ENCODE measurements around the gene JPH2. TPM values are rescaled to one million over a fixed set of nuclear protein-coding genes. Genes with fewer than 3 reads are reported as not detected.
"Not testable (repeated sequence)": the region's sequence is repeated elsewhere in the genome, so short reads cannot be mapped to it uniquely, and the experiment has no call there.

Gene JPH2
- total RNA-seq (2012; rRNA removed): under 0.01 and 5.9 TPM in 2 replicates

DNA sequence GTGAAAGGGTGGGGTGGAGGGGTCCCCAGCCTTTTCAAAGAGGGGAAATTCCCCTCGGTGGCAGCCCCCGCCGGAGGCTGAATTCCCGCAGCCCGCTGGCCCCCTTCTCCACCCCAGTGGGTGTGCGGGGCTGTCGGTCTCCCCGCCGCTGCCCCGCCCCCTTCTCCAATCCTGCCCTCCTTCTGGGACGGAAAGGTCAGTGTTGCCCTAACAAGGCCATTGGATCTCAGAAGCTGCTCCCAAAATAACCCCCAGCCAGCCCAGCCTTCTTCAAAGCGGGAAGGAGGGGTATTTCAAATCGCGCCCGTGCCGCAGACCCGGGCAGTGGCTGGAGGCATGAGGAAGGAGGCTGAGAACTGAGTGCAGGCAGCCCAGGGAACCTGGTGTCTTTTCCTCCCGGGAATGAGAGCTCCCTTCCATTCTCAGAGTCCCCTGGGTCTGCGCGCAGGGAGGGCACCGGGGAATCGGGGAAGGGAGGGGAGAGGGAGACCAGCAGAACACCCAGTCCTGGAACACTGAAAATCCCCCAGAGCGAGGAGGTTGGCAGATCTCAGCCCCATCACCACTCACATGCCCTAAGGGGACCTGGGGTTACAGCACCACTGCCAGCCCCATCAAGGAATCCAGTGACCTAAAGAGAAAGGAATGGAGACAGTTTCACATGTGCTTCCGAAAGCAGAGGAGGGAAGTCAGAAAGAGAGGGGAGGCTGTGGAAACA, at the start of gene JPH2:
Gene JPH2 (minus strand): TSS at position 135 of the 718 bp plus-strand sequence. CDS start 483 bp downstream, outside the sequence.
- Histone ChIP-seq H3K36me3 (ENCODE audit: insufficient read depth, low read length) (no peaks in the 10 kb centered on the region), H3K4me2 (ENCODE audit: low read length) (peak within 1 kb of the TSS; percentile 86), H3K27me3 (ENCODE audit: control insufficient read depth, insufficient read depth, low read length) (no peaks in the 10 kb centered on the region), H3K9ac (ENCODE audit: low read depth, low read length) (peak within 1 kb of the TSS; percentile 90), H3K9me3 (replicated peaks; ENCODE audit: low read length) (no peaks in the 10 kb centered on the region), H3K4me3 (ENCODE audit: low read length) (peak within 1 kb of the TSS; percentile 77), H3K4me1 (ENCODE audit: control insufficient read depth, insufficient read depth, low read length) (peaks cover 28% of the 10 kb centered on the region)

- no peak overlapping the region for H3K4me2 ChIP-seq (ENCODE audit: low read length)
- peaks cover 7% of the 10 kb centered on the region for H3K27me3 ChIP-seq (ENCODE audit: control insufficient read depth, insufficient read depth, low read length)
- no peaks in the 10 kb centered on the region for H3K36me3 ChIP-seq (ENCODE audit: insufficient read depth, low read length)
- H3K9me3 ChIP-seq (replicated peaks; ENCODE audit: low read length): no peaks in the 10 kb centered on the region
- no peak overlapping the region for H3K4me3 ChIP-seq (ENCODE audit: low read length)
- H3K4me1 ChIP-seq (ENCODE audit: control insufficient read depth, insufficient read depth, low read length): no peaks in the 10 kb centered on the region
- no peak overlapping the region for H3K9ac ChIP-seq (ENCODE audit: low read depth, low read length)
Observed at GRCh38 chr20:44235702-44236101, 48.7 kb upstream of the JPH2 start.

DNA sequence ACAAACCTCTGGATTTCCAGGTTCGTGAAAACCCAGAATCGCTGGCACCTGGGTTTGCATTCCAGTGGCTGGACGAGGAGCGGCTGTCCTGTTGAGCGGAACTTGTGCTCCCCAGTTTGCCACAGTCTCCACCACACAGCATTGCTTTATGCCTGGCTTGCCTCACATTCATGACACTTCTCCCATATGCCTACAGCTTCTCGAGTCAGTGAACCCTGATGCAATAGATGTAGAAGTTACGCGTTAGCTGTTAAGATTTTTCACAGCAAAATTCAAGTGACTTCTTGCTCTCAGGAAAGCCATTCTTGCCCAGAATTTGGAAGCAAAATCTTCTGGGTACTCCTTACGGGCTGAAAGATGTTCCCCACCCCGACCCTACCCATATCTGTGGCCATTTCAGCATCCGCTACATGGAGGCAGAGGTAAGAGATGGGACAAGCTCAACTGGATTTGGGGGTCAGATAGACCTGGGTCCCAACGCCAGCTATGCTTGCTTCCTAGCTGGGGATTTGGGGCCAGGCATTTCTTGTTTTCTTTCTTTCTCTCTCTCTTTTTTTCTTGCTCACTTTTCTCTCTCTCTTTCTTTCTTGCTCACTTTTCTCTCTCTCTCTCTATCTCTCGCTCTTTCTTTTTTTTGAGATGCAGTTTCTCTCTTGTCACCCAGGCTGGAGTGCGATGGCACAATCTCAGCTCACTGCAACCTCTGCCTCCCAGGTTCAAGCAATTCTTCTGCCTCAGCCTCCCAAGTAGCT, 47.8 kb upstream of the JPH2 start:
- Histone ChIP-seq H3K9me3 (replicated peaks; ENCODE audit: low read length) (no peaks in the 10 kb centered on the region), H3K4me3 (ENCODE audit: low read length) (no peak overlapping the region), H3K9ac (ENCODE audit: low read depth, low read length) (no peak overlapping the region), H3K4me2 (ENCODE audit: low read length) (no peak overlapping the region), H3K27me3 (ENCODE audit: control insufficient read depth, insufficient read depth, low read length) (no peaks in the 10 kb centered on the region), H3K4me1 (ENCODE audit: control insufficient read depth, insufficient read depth, low read length) (no peaks in the 10 kb centered on the region), H3K36me3 (ENCODE audit: insufficient read depth, low read length) (no peaks in the 10 kb centered on the region)

GRCh38 chr20:44233436-44234016, 46.5 kb upstream of the JPH2 start:
- no peaks in the 10 kb centered on the region for H3K9me3 ChIP-seq (replicated peaks; ENCODE audit: low read length)
- no peak overlapping the region for H3K9ac ChIP-seq (ENCODE audit: low read depth, low read length)
- H3K4me2 ChIP-seq (ENCODE audit: low read length): no peak overlapping the region
- H3K4me1 ChIP-seq (ENCODE audit: control insufficient read depth, insufficient read depth, low read length): no peaks in the 10 kb centered on the region
- H3K27me3 ChIP-seq (ENCODE audit: control insufficient read depth, insufficient read depth, low read length): no peaks in the 10 kb centered on the region
- H3K4me3 ChIP-seq (ENCODE audit: low read length): no peak overlapping the region
- no peaks in the 10 kb centered on the region for H3K36me3 ChIP-seq (ENCODE audit: insufficient read depth, low read length)

GRCh38 chr20:44232469-44232856, 45.5 kb upstream of the JPH2 start:
- H3K36me3 ChIP-seq (ENCODE audit: insufficient read depth, low read length); H3K4me2 ChIP-seq (ENCODE audit: low read length); H3K4me3 ChIP-seq (ENCODE audit: low read length); H3K9ac ChIP-seq (ENCODE audit: low read depth, low read length); H3K9me3 ChIP-seq (replicated peaks; ENCODE audit: low read length); H3K4me1 ChIP-seq (ENCODE audit: control insufficient read depth, insufficient read depth, low read length); H3K27me3 ChIP-seq (ENCODE audit: control insufficient read depth, insufficient read depth, low read length): not testable (repeated sequence)

DNA sequence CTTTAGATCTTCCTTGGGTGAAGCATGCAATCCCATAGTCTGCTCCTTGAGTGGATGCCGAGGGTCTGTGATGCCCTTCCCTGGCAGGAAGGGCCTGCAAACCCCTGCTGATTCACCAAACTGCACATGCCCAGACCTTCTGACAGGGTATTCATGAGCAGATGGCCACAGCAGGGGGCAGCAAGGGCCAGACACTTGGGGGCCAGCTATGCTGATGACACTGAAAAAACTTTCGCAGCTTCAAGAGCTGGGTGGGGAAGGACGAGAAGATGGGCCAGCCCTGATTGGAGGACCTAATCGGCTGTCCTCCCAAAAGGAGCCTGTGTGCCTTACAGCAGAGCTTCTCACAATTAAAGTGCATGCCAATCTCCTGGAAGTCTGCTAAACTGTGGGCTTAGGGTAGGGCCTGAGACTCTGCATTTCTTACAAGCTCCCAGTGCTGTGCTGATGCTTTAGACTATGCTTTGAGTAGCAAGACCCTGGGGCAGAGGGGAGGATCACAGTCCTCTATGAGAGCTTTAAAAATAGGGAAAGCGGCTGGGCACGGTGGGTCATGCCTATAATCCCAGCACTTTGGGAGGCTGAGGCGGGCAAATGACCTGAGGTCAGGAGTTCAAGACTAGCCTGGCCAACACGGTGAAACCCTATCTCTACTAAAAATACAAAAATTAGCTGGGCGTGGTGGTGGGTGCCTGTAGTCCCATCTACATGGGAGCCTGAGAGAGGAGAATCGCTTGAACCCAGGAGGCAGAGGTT, 44.9 kb upstream of the JPH2 start:
- no peak overlapping the region for H3K9ac ChIP-seq (ENCODE audit: low read depth, low read length)
- H3K9me3 ChIP-seq (replicated peaks; ENCODE audit: low read length): no peaks in the 10 kb centered on the region
- no peak overlapping the region for H3K4me3 ChIP-seq (ENCODE audit: low read length)
- no peaks in the 10 kb centered on the region for H3K36me3 ChIP-seq (ENCODE audit: insufficient read depth, low read length)
- no peak overlapping the region for H3K4me2 ChIP-seq (ENCODE audit: low read length)
- H3K27me3 ChIP-seq (ENCODE audit: control insufficient read depth, insufficient read depth, low read length): no peaks in the 10 kb centered on the region
- no peaks in the 10 kb centered on the region for H3K4me1 ChIP-seq (ENCODE audit: control insufficient read depth, insufficient read depth, low read length)

- Histone ChIP-seq H3K27me3 (ENCODE audit: control insufficient read depth, insufficient read depth, low read length) (no peaks in the 10 kb centered on the region), H3K4me3 (ENCODE audit: low read length) (no peak overlapping the region), H3K4me2 (ENCODE audit: low read length) (no peak overlapping the region), H3K4me1 (ENCODE audit: control insufficient read depth, insufficient read depth, low read length) (no peaks in the 10 kb centered on the region), H3K9me3 (replicated peaks; ENCODE audit: low read length) (no peaks in the 10 kb centered on the region), H3K9ac (ENCODE audit: low read depth, low read length) (no peak overlapping the region), H3K36me3 (ENCODE audit: insufficient read depth, low read length) (no peaks in the 10 kb centered on the region)
Observed at GRCh38 chr20:44231193-44231592, 44.2 kb upstream of the JPH2 start.

- H3K36me3 ChIP-seq (ENCODE audit: insufficient read depth, low read length): no peaks in the 10 kb centered on the region
- no peak overlapping the region for H3K4me2 ChIP-seq (ENCODE audit: low read length)
- no peak overlapping the region for H3K4me3 ChIP-seq (ENCODE audit: low read length)
- no peak overlapping the region for H3K9ac ChIP-seq (ENCODE audit: low read depth, low read length)
- no peaks in the 10 kb centered on the region for H3K9me3 ChIP-seq (replicated peaks; ENCODE audit: low read length)
- no peaks in the 10 kb centered on the region for H3K4me1 ChIP-seq (ENCODE audit: control insufficient read depth, insufficient read depth, low read length)
- no peaks in the 10 kb centered on the region for H3K27me3 ChIP-seq (ENCODE audit: control insufficient read depth, insufficient read depth, low read length)
Observed at GRCh38 chr20:44228465-44229258, 41.7 kb upstream of the JPH2 start.

DNA sequence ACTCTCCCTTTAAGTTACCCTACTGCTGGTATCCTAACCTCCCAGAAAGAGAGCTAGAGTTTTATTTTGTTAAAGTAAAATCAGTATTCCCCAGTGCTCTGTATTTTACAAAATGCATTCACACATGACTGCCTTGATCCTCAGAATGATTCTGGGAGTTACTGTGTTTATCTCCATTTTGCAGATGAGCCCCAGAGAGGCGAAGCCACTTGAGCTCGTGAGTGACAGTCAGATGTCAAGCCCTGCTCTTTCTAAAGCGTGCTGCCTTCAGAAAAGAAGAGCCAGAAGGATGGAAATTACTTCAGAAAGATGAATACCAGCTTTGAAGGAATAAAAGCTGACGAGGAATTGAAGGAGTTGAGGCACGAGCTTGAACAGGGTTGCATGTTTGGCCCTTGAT, 37.6 kb upstream of the JPH2 start:
- H3K9ac ChIP-seq (ENCODE audit: low read depth, low read length): no peak overlapping the region
- no peaks in the 10 kb centered on the region for H3K36me3 ChIP-seq (ENCODE audit: insufficient read depth, low read length)
- no peaks in the 10 kb centered on the region for H3K27me3 ChIP-seq (ENCODE audit: control insufficient read depth, insufficient read depth, low read length)
- H3K9me3 ChIP-seq (replicated peaks; ENCODE audit: low read length): no peaks in the 10 kb centered on the region
- no peaks in the 10 kb centered on the region for H3K4me1 ChIP-seq (ENCODE audit: control insufficient read depth, insufficient read depth, low read length)
- H3K4me3 ChIP-seq (ENCODE audit: low read length): no peak overlapping the region
- H3K4me2 ChIP-seq (ENCODE audit: low read length): no peak overlapping the region

DNA sequence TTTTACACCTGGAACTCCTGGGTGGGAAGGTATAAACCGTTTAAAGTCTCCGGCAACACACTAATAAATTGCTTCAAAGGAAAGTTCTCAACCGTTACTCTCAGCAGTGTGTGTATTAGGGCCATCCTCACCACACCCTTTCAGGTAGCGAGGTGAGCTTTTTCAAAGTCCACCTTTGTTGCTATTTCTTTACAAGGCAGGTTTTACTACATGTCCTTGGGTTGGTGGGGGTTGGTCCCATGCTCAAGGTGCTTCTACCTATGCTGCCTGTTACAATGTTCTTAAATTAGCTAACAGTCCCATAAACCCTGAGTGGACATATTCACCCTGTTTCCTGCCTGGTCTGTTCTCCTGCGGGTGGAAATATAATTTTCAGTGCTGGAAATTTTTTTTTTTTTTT, 36.7 kb upstream of the JPH2 start:
- Histone ChIP-seq H3K27me3 (ENCODE audit: control insufficient read depth, insufficient read depth, low read length) (no peaks in the 10 kb centered on the region), H3K4me1 (ENCODE audit: control insufficient read depth, insufficient read depth, low read length) (no peaks in the 10 kb centered on the region), H3K4me3 (ENCODE audit: low read length) (no peak overlapping the region), H3K4me2 (ENCODE audit: low read length) (no peak overlapping the region), H3K9ac (ENCODE audit: low read depth, low read length) (no peak overlapping the region), H3K9me3 (replicated peaks; ENCODE audit: low read length) (no peaks in the 10 kb centered on the region), H3K36me3 (ENCODE audit: insufficient read depth, low read length) (no peaks in the 10 kb centered on the region)
